A673 (cell line): Measurements from ENCODE around the gene BHLHE23. TPM values are rescaled to one million over a fixed set of nuclear protein-coding genes. Genes with fewer than 3 reads are reported as not detected.

ENCODE experiments used
- BruUV-seq: library from RNA; stranded (reverse); fragments of 400-500 nt; replicated peaks from 2 replicates; lab custom pipeline; 2021; lab: Mats Ljungman, UMichigan
- CTCF ChIA-PET: fragments of 300-600 bp; sonication (Branson Sonifier 250); formaldehyde crosslinking; loops from one replicate; lab custom pipeline; 2022; ENCODE audit warnings: antibody characterized with exemption; lab: Charles Lee
- POLR2A ChIA-PET: fragments of 300-600 bp; sonication (Branson Sonifier 250); formaldehyde crosslinking; loops from one replicate; lab custom pipeline; 2022; ENCODE audit warnings: antibody characterized with exemption; ENCODE audit not compliant: low non-redundant PET; lab: Charles Lee
- DNase-seq: peaks from one replicate; pipeline ENCODE4 v3.0.0-alpha.2; 2015; ENCODE audit warnings: low spot score
- H3K27ac ChIP-seq: fragments of 200-600 bp; sonication (generic); 2 replicates; pipeline ENCODE4 v1.5.1; 2016; ENCODE audit warnings: mixed run types, low read depth, mild to moderate bottlenecking, mixed read lengths, antibody characterized with exemption, low read length; ENCODE audit not compliant: poor library complexity, severe bottlenecking
- H3K27me3 ChIP-seq: fragments of 200-600 bp; sonication (generic); replicated peaks from 2 replicates; pipeline ENCODE4 v1.6.1; 2017; ENCODE audit warnings: mixed run types, low read depth, mild to moderate bottlenecking, mixed read lengths, antibody characterized with exemption, low read length; ENCODE audit not compliant: insufficient read depth, poor library complexity
- H3K36me3 ChIP-seq: fragments of 200-600 bp; sonication (generic); 2 replicates; pipeline ENCODE4 v1.6.1; 2016; ENCODE audit warnings: mixed run types, mild to moderate bottlenecking, mixed read lengths, antibody characterized with exemption, low read length; ENCODE audit not compliant: insufficient read depth, poor library complexity, severe bottlenecking
- H3K4me1 ChIP-seq: fragments of 200-600 bp; sonication (generic); 2 replicates; pipeline ENCODE4 v1.6.1; 2017; ENCODE audit warnings: mixed run types, mild to moderate bottlenecking, mixed read lengths, antibody characterized with exemption, low read length; ENCODE audit not compliant: insufficient read depth, poor library complexity, severe bottlenecking
- H3K4me3 ChIP-seq: fragments of 200-600 bp; sonication (generic); 2 replicates; pipeline ENCODE4 v1.5.1; 2016; ENCODE audit warnings: low read depth, mixed run types, mild to moderate bottlenecking, mixed read lengths, low read length; ENCODE audit not compliant: poor library complexity, severe bottlenecking
- H3K9me3 ChIP-seq: fragments of 200-600 bp; sonication (generic); 2 replicates; pipeline ENCODE4 v1.6.1; 2016; ENCODE audit warnings: mixed run types, low read depth, mild to moderate bottlenecking, mixed read lengths, antibody characterized with exemption, low read length; ENCODE audit not compliant: poor library complexity, severe bottlenecking
- EZH2 ChIP-seq: fragments of 200-600 bp; sonication (generic); IDR thresholded peaks from 2 replicates; pipeline ENCODE4 v1.6.1; 2017; ENCODE audit warnings: borderline replicate concordance, low read depth, mild to moderate bottlenecking, mixed read lengths, antibody characterized with exemption, low read length; ENCODE audit not compliant: poor library complexity, severe bottlenecking
- intact Hi-C: fragments of 100-400 bp; cut with micrococcal nuclease; formaldehyde crosslinking; loops from one replicate; pipeline ENCODE4 v1.10.0; 2022; ENCODE audit not compliant: unreplicated experiment
- total RNA-seq: library from RNA; stranded (reverse); gene quantifications from 2 replicates; pipeline ENCODE4 v1.2.3, GENCODE V29; 2021
- TF ChIP-seq, protein P1 (sequence below): fragments of 300-800, 200-600 bp; sonication (generic); conservative IDR thresholded peaks from 2 replicates; pipeline ENCODE4 v1.5.1; 2017; ENCODE audit warnings: low read depth, mild to moderate bottlenecking, antibody characterized with exemption, low read length, moderate library complexity, mixed read lengths

Gene BHLHE23
- total RNA-seq, 1 experiment from 2014 or later, result not detected

DNA sequence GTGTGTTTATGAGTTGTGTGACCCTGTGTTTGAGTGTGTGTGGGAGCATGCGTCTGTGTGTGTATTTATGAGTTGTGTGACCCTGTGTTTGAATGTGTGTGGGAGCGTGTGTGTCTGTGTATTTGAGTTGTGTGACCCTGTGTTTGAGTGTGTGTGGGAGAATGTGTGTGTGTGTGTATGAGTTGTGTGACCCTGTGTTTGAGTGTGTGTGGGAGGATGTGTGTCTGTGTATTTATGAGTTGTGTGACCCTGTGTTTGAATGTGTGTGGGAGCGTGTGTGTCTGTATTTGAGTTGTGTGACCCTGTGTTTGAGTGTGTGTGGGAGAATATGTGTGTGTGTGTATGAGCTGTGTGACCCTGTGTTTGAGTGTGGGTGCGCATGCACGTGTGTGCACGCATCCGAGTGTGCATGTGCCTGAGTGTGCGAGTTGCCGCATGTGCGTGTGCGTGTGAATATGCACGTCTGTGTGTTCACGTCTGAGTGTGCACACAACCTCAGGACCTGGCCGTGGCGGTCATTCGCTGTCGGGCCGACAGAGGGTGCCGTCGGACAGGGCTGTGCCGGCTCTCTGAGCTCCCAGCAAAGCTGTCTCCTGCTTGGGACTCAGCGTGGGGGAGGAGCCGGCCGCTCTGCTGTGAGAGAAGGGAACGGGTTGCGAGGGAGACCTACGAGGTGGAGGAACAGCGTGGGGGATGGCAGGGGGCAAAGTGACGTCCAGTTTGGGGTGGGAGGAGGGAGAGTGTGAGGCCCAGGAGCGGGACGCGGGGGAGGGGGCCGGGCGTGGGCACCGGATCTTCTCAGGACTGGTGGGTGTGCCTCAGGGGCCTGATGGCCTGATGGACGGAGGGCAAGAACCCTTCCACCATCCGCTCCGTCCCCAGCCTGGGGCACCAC, 34.6 kb downstream of the BHLHE23 start:
- no TSS peak for BruUV-seq
- peaks cover 39% of the 10 kb centered on the region for H3K27me3 ChIP-seq
- no peak overlapping the region for H3K4me3 ChIP-seq
- no peak for TF ChIP-seq EZH2
- TF ChIP-seq, protein P1, sequence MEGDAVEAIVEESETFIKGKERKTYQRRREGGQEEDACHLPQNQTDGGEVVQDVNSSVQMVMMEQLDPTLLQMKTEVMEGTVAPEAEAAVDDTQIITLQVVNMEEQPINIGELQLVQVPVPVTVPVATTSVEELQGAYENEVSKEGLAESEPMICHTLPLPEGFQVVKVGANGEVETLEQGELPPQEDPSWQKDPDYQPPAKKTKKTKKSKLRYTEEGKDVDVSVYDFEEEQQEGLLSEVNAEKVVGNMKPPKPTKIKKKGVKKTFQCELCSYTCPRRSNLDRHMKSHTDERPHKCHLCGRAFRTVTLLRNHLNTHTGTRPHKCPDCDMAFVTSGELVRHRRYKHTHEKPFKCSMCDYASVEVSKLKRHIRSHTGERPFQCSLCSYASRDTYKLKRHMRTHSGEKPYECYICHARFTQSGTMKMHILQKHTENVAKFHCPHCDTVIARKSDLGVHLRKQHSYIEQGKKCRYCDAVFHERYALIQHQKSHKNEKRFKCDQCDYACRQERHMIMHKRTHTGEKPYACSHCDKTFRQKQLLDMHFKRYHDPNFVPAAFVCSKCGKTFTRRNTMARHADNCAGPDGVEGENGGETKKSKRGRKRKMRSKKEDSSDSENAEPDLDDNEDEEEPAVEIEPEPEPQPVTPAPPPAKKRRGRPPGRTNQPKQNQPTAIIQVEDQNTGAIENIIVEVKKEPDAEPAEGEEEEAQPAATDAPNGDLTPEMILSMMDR, result peak; percentile 90
- intact Hi-C loops, result loop anchor here (1.0 kb wide), 1 partner anchor 37 kb away; no protein-coding TSS in a partner anchor
- peak; percentile 86 for DNase-seq
- no peak overlapping the region for H3K27ac ChIP-seq
- H3K9me3 ChIP-seq, result no peaks in the 10 kb centered on the region
- ChIA-PET CTCF (interaction anchor here (0.5 to 1.4 kb wide), 16 partner anchors 9 to 680 kb away, joined by 3 to 27 read pairs (median 4); partner anchors contain the start of gene BHLHE23), POLR2A (no interaction called here)
- H3K36me3 ChIP-seq, result no peaks in the 10 kb centered on the region
- no peaks in the 10 kb centered on the region for H3K4me1 ChIP-seq

GRCh38 chr20:62971211-62971949, 35.4 kb downstream of the BHLHE23 start:
- ChIA-PET POLR2A (no interaction called here), CTCF (no interaction called here)
- peaks cover 37% of the 10 kb centered on the region for H3K27me3 ChIP-seq
- TF ChIP-seq, protein P1, result no peak
- no peak for TF ChIP-seq EZH2
- H3K36me3 ChIP-seq, result no peaks in the 10 kb centered on the region
- H3K4me3 ChIP-seq, result no peak overlapping the region
- H3K4me1 ChIP-seq, result no peaks in the 10 kb centered on the region
- intact Hi-C loops, result no loop called here
- no peak overlapping the region for H3K27ac ChIP-seq
- H3K9me3 ChIP-seq, result no peaks in the 10 kb centered on the region
- BruUV-seq, result no TSS peak
- no peak for DNase-seq

DNA sequence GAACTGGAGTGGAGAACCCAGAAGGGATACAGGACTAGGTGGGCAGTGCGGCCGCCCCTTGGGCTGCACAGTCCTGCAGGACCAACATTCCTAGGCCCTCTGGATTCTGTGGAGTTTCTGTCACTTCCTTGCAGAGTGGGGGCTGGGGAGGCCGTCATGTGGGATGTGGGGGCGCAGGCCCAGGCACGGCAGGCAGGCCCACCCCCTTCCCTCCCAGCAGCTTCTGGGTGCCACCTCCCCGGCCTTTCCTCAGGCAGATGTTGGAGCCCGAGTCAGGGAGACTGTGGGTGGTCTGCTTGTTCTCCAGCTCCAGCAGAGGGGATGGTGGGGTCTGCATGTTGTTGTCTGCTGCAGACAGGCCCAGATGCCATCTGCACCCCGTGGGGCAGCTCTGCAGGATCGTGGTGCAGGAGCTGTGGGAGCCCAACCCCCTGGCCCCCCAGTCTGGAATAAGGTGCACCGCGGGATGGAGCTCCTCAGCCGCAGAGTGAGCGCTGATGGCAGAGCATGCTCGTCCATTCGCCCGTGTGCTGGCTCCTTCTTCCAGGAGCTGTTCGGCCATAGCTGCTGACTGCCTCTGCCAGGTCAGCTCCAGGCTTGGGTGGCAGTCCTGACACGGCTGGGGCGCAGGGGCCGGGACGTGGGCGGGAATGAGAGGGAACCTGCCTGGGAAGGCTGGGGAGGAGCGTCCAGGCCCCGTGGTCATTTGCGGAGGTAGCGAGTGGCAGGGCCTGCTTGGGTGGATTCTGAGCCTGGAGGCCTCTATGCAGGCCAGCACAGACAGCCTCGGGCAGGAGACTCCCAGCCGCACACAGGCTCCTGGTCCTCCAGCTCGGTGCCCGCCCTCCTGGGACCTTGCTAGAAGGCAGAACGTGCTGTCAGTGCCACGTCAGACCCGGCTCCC, 36.2 kb downstream of the BHLHE23 start:
- H3K27me3 ChIP-seq, result peaks cover 30% of the 10 kb centered on the region
- H3K9me3 ChIP-seq, result no peaks in the 10 kb centered on the region
- H3K27ac ChIP-seq, result no peak overlapping the region
- no TSS peak for BruUV-seq
- no peak overlapping the region for H3K4me3 ChIP-seq
- TF ChIP-seq EZH2, result no peak
- TF ChIP-seq, protein P1, result no peak
- no peaks in the 10 kb centered on the region for H3K36me3 ChIP-seq
- no peak for DNase-seq
- POLR2A ChIA-PET, result no interaction called here
- H3K4me1 ChIP-seq, result no peaks in the 10 kb centered on the region
- intact Hi-C loops, result no loop called here
- CTCF ChIA-PET, result no interaction called here
